Rectal smooth muscle tissue (tissue), 1 donor: ENCODE results near the gene ATAD3A.

ENCODE experiments used
- H3K27ac ChIP-seq: one replicate; pipeline ENCODE4 v1.7.0; 2013; ENCODE audit warnings: low read depth, low read length, inconsistent platforms
- H3K27me3 ChIP-seq: one replicate; pipeline ENCODE4 v1.7.0; 2013; ENCODE audit warnings: low read length; ENCODE audit not compliant: control insufficient read depth, insufficient read depth
- H3K36me3 ChIP-seq: one replicate; pipeline ENCODE4 v1.7.0; 2013; ENCODE audit warnings: low read length; ENCODE audit not compliant: control insufficient read depth, insufficient read depth
- H3K4me1 ChIP-seq: one replicate; pipeline ENCODE4 v1.7.0; 2013; ENCODE audit warnings: low read length; ENCODE audit not compliant: control insufficient read depth, insufficient read depth
- H3K4me3 ChIP-seq: one replicate; pipeline ENCODE4 v1.7.0; 2013; ENCODE audit warnings: low read length
- H3K9ac ChIP-seq: one replicate; pipeline ENCODE4 v1.7.0; 2013; ENCODE audit warnings: low read length

Gene ATAD3A

GRCh38 chr1:1578371-1578940 lies 66.5 kb downstream of the ATAD3A start:
- H3K9ac ChIP-seq = no peak overlapping the region
- no peak overlapping the region for H3K27ac ChIP-seq
- no peaks in the 10 kb centered on the region for H3K36me3 ChIP-seq
- peaks cover 7% of the 10 kb centered on the region for H3K4me1 ChIP-seq
- no peak overlapping the region for H3K4me3 ChIP-seq
- H3K27me3 ChIP-seq = no peaks in the 10 kb centered on the region

DNA sequence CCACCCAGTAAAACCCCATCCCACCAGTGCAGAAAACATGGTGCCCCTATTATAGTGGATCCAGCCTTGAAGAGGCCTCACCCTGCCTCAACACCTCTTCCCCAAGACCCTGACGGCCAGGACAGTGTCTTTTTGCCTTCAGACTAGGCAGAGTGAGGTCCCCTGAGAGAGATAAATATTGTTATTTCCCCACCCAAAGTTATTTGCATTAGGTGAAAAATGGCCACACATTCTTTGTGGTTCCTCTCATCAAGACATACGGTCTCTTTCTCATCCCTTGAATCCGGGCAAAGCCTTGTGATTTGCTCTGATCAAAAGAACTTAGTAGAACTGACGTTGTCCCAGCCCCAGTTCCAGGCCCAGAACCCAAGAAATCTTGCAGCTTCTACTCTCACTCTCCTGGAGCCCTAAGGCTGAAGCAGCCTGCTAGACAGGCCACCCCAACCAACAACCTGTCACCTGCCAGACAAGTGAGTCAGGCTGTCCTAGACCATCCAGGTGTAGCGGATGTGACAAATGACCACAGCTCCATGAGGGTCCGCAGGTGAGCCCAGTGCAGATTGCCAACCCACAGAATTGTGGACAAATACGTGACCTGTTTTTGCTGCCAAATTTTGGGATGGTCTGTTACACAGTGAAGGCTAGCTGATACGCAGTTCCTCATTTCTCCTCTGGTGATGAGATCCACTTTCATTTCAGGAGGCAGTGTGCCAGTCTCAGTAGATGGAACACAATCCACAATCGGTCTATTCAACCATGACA lies 70.8 kb downstream of the ATAD3A start:
- Histone ChIP-seq H3K27me3 (no peaks in the 10 kb centered on the region), H3K4me3 (no peak overlapping the region), H3K4me1 (no peaks in the 10 kb centered on the region), H3K9ac (no peak overlapping the region), H3K36me3 (no peaks in the 10 kb centered on the region), H3K27ac (no peak overlapping the region)

DNA sequence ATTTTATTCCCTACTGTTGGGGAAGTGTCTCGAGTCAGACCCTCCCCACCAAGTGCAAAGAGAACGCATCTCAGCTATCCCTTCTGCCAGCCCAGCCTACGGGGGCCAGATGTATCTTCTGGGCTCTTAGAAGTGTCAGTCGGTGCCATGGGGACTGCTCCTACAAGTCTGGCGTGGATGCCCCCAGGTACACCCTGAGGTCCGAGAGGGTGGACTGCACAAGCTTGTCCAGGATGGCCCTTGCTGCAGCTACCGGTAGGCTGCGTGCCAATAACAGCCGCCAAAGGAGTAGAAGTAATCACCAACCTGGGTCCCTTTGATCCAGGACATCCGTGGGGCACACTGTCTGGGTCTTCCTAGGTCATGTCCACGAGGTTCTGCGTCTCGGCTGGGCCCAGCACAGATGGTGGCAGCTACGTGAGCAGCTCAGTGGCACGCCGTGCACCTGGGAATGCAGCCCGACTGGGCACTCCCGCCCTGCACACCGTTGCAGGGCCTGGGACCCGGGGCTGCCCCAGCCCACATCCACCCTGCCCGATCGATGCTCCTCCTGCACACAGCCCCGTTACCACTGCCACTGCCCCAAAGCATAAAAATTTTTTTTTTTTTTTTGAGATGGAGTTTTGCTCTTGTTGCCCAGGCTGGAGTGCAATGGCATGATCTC lies 71.5 kb downstream of the ATAD3A start:
- no peaks in the 10 kb centered on the region for H3K4me1 ChIP-seq
- H3K27ac ChIP-seq = no peak overlapping the region
- H3K4me3 ChIP-seq = no peak overlapping the region
- no peaks in the 10 kb centered on the region for H3K36me3 ChIP-seq
- H3K27me3 ChIP-seq = no peaks in the 10 kb centered on the region
- H3K9ac ChIP-seq = no peak overlapping the region
